Ishikawa (cell line): ENCODE measurements around the gene MMP24.

Experiments
- CEBPB ChIP-seq: IDR thresholded peaks from 2 replicates; pipeline ENCODE4 v1.6.1; 2012
- CREB1 ChIP-seq: IDR thresholded peaks from 2 replicates; pipeline ENCODE4 v1.6.1; 2012; ENCODE audit warnings: low read depth
- EGR1 ChIP-seq: IDR thresholded peaks from 2 replicates; pipeline ENCODE4 v1.6.1; 2012
- EP300 ChIP-seq: IDR thresholded peaks from 2 replicates; pipeline ENCODE4 v1.6.1; 2012; ENCODE audit warnings: borderline replicate concordance
- FOXM1 ChIP-seq: IDR thresholded peaks from 2 replicates; pipeline ENCODE4 v1.6.1; 2012; ENCODE audit warnings: low read depth, borderline replicate concordance
- NFIC ChIP-seq: IDR thresholded peaks from 2 replicates; pipeline ENCODE4 v1.6.1; 2012
- RAD21 ChIP-seq: IDR thresholded peaks from 2 replicates; pipeline ENCODE4 v1.6.1; 2012; ENCODE audit warnings: low read depth
- TAF1 ChIP-seq: IDR thresholded peaks from 2 replicates; pipeline ENCODE4 v1.6.1; 2012; ENCODE audit warnings: low read depth, mild to moderate bottlenecking
- TCF12 ChIP-seq: IDR thresholded peaks from 2 replicates; pipeline ENCODE4 v1.6.1; 2012; ENCODE audit warnings: low read depth
- TEAD4 ChIP-seq: IDR thresholded peaks from 2 replicates; pipeline ENCODE4 v1.6.1; 2012
- YY1 ChIP-seq: IDR thresholded peaks from 2 replicates; pipeline ENCODE4 v1.6.1; 2012; ENCODE audit warnings: low read depth
- ZBTB7A ChIP-seq: IDR thresholded peaks from 2 replicates; pipeline ENCODE4 v1.6.1; 2012; ENCODE audit warnings: low read depth
- TF ChIP-seq, protein P1 (sequence below): IDR thresholded peaks from 2 replicates; pipeline ENCODE4 v1.6.1; 2012; ENCODE audit warnings: low read depth, mild to moderate bottlenecking
- TF ChIP-seq, protein P2 (sequence below): IDR thresholded peaks from 2 replicates; pipeline ENCODE4 v1.6.1; 2012
- TF ChIP-seq, protein P3 (sequence below): IDR thresholded peaks from 2 replicates; pipeline ENCODE4 v1.6.1; 2012

MMP24 gene

DNA sequence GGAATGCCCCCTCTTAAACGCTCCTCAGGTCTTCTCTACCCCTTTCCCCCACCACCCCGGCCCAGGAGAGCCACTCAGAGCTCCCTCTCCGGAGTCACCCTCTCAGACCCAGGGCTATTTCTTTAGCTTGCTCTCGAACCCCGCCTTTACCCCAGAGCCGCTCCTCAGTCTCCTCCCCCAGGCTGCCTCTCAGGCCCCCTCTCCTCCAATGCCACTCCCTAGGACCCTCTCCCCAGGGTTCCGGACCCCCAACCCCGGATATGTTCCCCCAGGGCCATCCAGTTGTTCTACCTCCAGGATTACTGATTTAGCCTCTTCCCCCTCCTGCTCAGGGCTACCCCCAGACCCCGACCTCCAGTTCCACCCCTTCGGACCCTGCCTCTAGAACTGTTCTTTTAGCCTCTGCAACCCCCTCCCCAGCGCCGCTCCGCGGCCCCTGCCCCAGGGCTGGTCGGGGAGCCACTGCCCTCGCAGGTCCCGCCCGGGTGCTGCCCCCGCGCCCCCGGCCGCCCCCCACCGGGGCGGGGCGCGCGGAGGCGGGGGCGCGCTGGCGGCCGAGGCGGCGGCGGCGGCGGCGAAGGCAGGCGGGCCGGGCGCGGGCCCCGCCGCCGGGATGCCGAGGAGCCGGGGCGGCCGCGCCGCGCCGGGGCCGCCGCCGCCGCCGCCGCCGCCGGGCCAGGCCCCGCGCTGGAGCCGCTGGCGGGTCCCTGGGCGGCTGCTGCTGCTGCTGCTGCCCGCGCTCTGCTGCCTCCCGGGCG is at the start of gene MMP24:
Gene MMP24, plus strand, starts transcription at position 565 of the 758 bp plus-strand sequence. Its CDS starts 49 bp downstream, at position 614.
- no peak for TF ChIP-seq TCF12
- peak; percentile 59 for TF ChIP-seq ZBTB7A

DNA sequence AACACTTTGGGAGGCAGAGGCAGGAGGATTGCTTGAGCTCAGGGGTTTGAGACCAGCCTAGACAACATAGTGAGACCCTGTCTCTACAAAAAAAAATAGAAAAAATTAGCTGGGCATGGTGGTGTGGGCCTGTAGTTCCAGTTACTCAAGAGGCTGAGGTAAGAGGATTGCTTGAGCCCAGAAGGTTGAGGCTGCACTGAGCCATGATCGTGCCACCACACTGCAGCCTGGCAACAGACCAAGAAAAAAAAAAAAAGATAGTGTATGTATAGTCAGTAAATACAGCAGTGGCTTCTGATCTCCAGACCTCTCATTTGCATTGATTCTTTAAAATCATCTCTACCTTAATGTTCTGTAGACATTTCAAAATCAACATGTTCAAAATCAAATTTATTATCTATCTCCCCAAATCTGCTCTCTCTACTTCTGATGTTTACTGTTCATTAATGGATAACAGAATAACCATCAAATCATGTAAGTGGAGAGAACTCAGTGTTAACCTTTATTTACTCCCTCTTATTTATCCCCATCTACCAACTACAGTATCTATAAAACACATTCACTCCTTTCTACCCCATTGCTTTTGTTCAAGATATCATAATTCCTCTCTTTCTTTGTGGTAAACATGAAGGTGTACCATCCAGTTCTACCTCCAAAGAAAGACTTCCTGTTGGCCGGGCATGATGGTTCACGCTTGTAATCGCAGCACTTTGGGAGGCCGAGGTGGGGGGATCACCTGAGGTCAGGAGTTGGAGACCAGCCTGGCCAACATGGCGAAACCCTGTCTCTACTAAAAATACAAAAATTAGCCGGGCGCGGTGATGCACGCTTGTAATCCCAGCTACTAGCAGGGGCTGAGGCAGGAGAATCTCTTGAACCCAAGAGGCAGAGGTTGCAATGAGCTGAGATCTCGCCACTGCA is 46.9 kb upstream of the MMP24 start:
- no peak for TF ChIP-seq TAF1
- TF ChIP-seq YY1, result no peak
- TF ChIP-seq CREB1, result no peak
- TF ChIP-seq ZBTB7A, result no peak
- no peak for TF ChIP-seq CEBPB
- no peak for TF ChIP-seq NFIC
- TF ChIP-seq, protein P1, sequence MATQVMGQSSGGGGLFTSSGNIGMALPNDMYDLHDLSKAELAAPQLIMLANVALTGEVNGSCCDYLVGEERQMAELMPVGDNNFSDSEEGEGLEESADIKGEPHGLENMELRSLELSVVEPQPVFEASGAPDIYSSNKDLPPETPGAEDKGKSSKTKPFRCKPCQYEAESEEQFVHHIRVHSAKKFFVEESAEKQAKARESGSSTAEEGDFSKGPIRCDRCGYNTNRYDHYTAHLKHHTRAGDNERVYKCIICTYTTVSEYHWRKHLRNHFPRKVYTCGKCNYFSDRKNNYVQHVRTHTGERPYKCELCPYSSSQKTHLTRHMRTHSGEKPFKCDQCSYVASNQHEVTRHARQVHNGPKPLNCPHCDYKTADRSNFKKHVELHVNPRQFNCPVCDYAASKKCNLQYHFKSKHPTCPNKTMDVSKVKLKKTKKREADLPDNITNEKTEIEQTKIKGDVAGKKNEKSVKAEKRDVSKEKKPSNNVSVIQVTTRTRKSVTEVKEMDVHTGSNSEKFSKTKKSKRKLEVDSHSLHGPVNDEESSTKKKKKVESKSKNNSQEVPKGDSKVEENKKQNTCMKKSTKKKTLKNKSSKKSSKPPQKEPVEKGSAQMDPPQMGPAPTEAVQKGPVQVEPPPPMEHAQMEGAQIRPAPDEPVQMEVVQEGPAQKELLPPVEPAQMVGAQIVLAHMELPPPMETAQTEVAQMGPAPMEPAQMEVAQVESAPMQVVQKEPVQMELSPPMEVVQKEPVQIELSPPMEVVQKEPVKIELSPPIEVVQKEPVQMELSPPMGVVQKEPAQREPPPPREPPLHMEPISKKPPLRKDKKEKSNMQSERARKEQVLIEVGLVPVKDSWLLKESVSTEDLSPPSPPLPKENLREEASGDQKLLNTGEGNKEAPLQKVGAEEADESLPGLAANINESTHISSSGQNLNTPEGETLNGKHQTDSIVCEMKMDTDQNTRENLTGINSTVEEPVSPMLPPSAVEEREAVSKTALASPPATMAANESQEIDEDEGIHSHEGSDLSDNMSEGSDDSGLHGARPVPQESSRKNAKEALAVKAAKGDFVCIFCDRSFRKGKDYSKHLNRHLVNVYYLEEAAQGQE, result no peak
- no peak for TF ChIP-seq EP300
- no peak for TF ChIP-seq EGR1

DNA sequence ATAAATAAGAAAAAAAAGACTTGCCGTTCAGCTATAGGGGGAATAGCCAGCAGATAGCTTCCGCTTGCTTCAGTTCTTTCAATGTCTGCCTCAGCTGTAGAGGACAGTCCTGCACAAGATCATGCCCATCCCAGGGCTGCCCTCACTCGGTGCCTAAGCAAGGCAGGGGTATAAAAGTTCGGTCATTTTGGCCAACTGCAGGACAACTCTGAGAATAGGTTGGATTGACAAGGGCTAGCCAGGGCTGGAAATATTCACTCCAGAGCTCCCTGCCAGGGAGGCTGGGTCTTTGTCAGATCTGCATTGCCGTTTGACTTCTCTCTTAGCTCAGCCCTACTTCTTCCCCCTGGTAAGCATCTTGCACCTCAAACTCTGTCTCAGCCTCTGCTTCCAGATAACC is 46.2 kb upstream of the MMP24 start:
- TF ChIP-seq, protein P2, sequence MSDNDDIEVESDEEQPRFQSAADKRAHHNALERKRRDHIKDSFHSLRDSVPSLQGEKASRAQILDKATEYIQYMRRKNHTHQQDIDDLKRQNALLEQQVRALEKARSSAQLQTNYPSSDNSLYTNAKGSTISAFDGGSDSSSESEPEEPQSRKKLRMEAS, result no peak

DNA sequence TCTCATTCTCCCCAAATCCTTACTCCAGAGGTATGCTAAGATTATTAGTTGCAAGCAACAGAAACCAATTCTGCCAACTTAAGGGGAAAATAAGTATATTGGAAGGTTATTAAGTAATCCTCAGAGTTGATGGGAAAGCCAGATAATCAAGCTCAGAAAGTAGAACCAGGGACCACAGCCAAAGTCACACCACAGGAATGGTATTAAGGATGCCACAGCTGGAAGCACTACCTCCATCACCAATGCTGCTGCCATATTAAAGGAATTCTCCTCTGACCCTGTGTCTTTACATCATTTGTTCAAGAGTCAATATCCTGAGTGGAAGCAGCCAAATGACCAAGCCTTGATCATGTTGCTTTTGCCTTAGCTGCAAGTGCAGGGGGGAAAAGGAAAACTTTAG is 44.8 kb upstream of the MMP24 start:
- TF ChIP-seq FOXM1 (no peak), NFIC (no peak), CREB1 (no peak), TAF1 (no peak), EGR1 (no peak)
- TF ChIP-seq, protein P1, result no peak
- TF ChIP-seq, protein P2, result no peak

DNA sequence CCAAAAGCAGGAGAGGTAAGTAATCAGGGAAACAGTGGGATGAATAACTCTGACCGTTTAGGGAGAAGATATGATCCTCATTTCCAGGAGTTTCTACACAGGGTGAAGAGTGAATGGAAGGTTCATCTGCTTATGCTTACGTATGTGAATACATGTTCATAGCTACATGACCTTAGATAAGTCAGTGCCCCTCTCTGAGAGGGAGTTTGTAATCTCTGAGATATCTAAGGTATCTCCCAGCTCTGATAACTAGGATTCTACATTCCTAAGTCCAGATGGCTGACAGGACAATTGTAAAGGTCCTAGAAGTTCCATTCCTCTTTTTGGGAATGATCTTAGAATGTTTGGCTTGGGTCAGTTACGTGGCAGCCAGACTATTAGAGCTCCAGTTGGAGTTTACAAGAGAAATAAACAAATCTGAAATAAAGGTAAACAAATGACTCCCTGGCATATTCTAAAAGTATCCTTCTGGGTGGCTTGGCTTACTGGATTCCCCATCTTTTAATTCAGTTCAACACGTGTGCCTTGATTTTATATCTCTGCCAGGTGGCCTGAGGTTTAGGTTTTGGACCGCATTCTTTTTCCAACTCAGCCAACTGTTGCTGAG is 38.8 kb upstream of the MMP24 start:
- no peak for TF ChIP-seq TEAD4
- TF ChIP-seq TAF1, result no peak
- TF ChIP-seq, protein P3, sequence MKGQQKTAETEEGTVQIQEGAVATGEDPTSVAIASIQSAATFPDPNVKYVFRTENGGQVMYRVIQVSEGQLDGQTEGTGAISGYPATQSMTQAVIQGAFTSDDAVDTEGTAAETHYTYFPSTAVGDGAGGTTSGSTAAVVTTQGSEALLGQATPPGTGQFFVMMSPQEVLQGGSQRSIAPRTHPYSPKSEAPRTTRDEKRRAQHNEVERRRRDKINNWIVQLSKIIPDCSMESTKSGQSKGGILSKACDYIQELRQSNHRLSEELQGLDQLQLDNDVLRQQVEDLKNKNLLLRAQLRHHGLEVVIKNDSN, result no peak
- TF ChIP-seq ZBTB7A, result no peak
- no peak for TF ChIP-seq CREB1
- TF ChIP-seq YY1, result no peak
- TF ChIP-seq TCF12, result no peak
- TF ChIP-seq EP300, result no peak
- TF ChIP-seq, protein P1, result no peak
- TF ChIP-seq EGR1, result no peak
- no peak for TF ChIP-seq RAD21
- no peak for TF ChIP-seq FOXM1
- TF ChIP-seq NFIC, result no peak
- TF ChIP-seq, protein P2, result no peak
- no peak for TF ChIP-seq CEBPB
